H1 (cell line): Measurements from ENCODE around the gene HERC3. TPM values are rescaled to one million over a fixed set of nuclear protein-coding genes. Genes with fewer than 3 reads are reported as not detected.

Experiments
- CTCF ChIA-PET: fragments of 300-600 bp; sonication (Branson Sonifier 250); formaldehyde crosslinking; loops from one replicate; lab custom pipeline; 2021; ENCODE audit not compliant: partially characterized antibody; lab: Charles Lee
- POLR2A ChIA-PET: fragments of 300-600 bp; sonication (Branson Sonifier 250); formaldehyde crosslinking; loops from one replicate; lab custom pipeline; 2021; ENCODE audit warnings: inconsistent platforms; ENCODE audit not compliant: partially characterized antibody; lab: Charles Lee
- DNase-seq, 2 experiments: peaks; one replicate each; pipeline versions ENCODE4 v3.0.0 to v3.0.0-alpha.2; 2010 to 2022; ENCODE audit warnings: low spot score in 2 of 2, low read depth in 1 of 2, mixed read lengths in 1 of 2
- FAIRE-seq: peaks from 2 replicates; lab custom pipeline; 2011; peaks lifted over from hg19 to GRCh38; lab: Jason Lieb, UNC
- H2AFZ ChIP-seq: 2 replicates; pipeline ENCODE4 v1.8.1; 2012; ENCODE audit warnings: low read length, inconsistent platforms
- H2AK5ac ChIP-seq: 2 replicates; pipeline ENCODE4 v1.6.1; 2013; ENCODE audit warnings: low read depth, low read length
- H2BK120ac ChIP-seq: replicated peaks from 2 replicates; pipeline ENCODE3; 2013; ENCODE audit warnings: low read depth, low read length, inconsistent platforms
- H2BK12ac ChIP-seq: 2 replicates; pipeline ENCODE4 v1.6.1; 2013; ENCODE audit warnings: low read depth, low read length
- H2BK15ac ChIP-seq: 2 replicates; pipeline ENCODE4 v1.6.1; 2013; ENCODE audit warnings: low read length
- H2BK20ac ChIP-seq: 2 replicates; pipeline ENCODE4 v1.6.1; 2013; ENCODE audit warnings: low read length
- H2BK5ac ChIP-seq: 2 replicates; pipeline ENCODE4 v1.6.1; 2013; ENCODE audit warnings: low read depth, low read length
- H3K14ac ChIP-seq: 2 replicates; pipeline ENCODE4 v1.6.1; 2013; ENCODE audit warnings: inconsistent platforms; ENCODE audit not compliant: insufficient read length
- H3K18ac ChIP-seq: 2 replicates; pipeline ENCODE4 v1.6.1; 2013; ENCODE audit warnings: low read length; ENCODE audit errors: extremely low read depth
- H3K23ac ChIP-seq: 2 replicates; pipeline ENCODE4 v1.6.1; 2013; ENCODE audit warnings: inconsistent platforms; ENCODE audit not compliant: insufficient read length
- H3K23me2 ChIP-seq: 2 replicates; pipeline ENCODE4 v1.6.1; 2013; ENCODE audit warnings: low read depth, low read length
- H3K27ac ChIP-seq: 2 replicates; pipeline ENCODE4 v1.6.1; 2011; ENCODE audit warnings: low read depth, low read length, inconsistent platforms
- H3K27me3 ChIP-seq, 4 experiments: replicated peaks in 1 of 4; 1 replicate in 1 of 4; 2 replicates in 3 of 4; pipeline versions ENCODE4 v1.6.1 to v1.8.1; 2011 to 2013; ENCODE audit warnings: low read length in 3 of 4, mild to moderate bottlenecking in 3 of 4, inconsistent platforms in 2 of 4, mixed read lengths in 2 of 4, moderate library complexity in 1 of 4; ENCODE audit not compliant: control insufficient read depth in 3 of 4, insufficient read depth in 3 of 4; ENCODE audit errors: extremely low read depth in 1 of 4
- H3K36me3 ChIP-seq, 4 experiments: 2 replicates each; pipeline versions ENCODE4 v1.6.1 to v1.8.1; 2011 to 2013; ENCODE audit warnings: mild to moderate bottlenecking in 4 of 4, low read length in 3 of 4, moderate library complexity in 2 of 4, control low read depth in 1 of 4, inconsistent platforms in 1 of 4; ENCODE audit not compliant: insufficient read depth in 4 of 4, control insufficient read depth in 2 of 4
- H3K4ac ChIP-seq: replicated peaks from 2 replicates; pipeline ENCODE3; 2013; ENCODE audit warnings: low read length, low read depth, mixed read lengths, inconsistent platforms; ENCODE audit not compliant: insufficient read length
- H3K4me1 ChIP-seq, 4 experiments: replicated peaks in 1 of 4; 1 replicate in 1 of 4; 2 replicates in 3 of 4; pipeline versions ENCODE4 v1.6.1 to v1.8.1; 2011 to 2013; ENCODE audit warnings: low read length in 3 of 4, inconsistent platforms in 2 of 4, mixed read lengths in 1 of 4; ENCODE audit not compliant: insufficient read depth in 4 of 4, control insufficient read depth in 3 of 4
- H3K4me2 ChIP-seq, 2 experiments: 2 replicates each; pipeline versions ENCODE4 v1.6.1 to v1.8.1; 2011 to 2013; ENCODE audit warnings: low read depth in 2 of 2, low read length in 2 of 2, control low read depth in 1 of 2, inconsistent platforms in 1 of 2, mild to moderate bottlenecking in 1 of 2; ENCODE audit not compliant: insufficient read depth in 1 of 2
- H3K4me3 ChIP-seq, 4 experiments: fragments of 200-600, 300-600 bp in 1 of 4; sonication (generic), shearing (Covaris generic), sonication (Bioruptor Twin) in 1 of 4; 2 replicates each; pipeline versions ENCODE4 v1.5.1 to v1.8.1; 2011 to 2016; ENCODE audit warnings: low read length in 4 of 4, low read depth in 3 of 4, control low read depth in 2 of 4, inconsistent platforms in 2 of 4, mild to moderate bottlenecking in 2 of 4, mixed read lengths in 1 of 4, moderate library complexity in 1 of 4; ENCODE audit not compliant: insufficient read depth in 2 of 4; ENCODE audit errors: extremely low read depth in 1 of 4
- H3K56ac ChIP-seq: replicated peaks from 2 replicates; pipeline ENCODE3; 2013; ENCODE audit warnings: low read depth, mild to moderate bottlenecking, mixed read lengths, low read length, inconsistent platforms; ENCODE audit not compliant: insufficient read length
- H3K79me1 ChIP-seq: 2 replicates; pipeline ENCODE4 v1.6.1; 2013; ENCODE audit warnings: low read depth, low read length, control low read depth
- H3K79me2 ChIP-seq, 2 experiments: 2 replicates each; pipeline versions ENCODE4 v1.6.1 to v1.8.1; 2012 to 2013; ENCODE audit warnings: low read length in 2 of 2, mild to moderate bottlenecking in 2 of 2, inconsistent platforms in 1 of 2; ENCODE audit not compliant: insufficient read depth in 2 of 2, control insufficient read depth in 1 of 2
- H3K9ac ChIP-seq, 4 experiments: replicated peaks in 1 of 4; 1 replicate in 1 of 4; 2 replicates in 3 of 4; pipeline versions ENCODE4 v1.6.1 to v1.8.1; 2011 to 2013; ENCODE audit warnings: low read depth in 3 of 4, low read length in 3 of 4, control low read depth in 2 of 4, mild to moderate bottlenecking in 2 of 4, moderate library complexity in 2 of 4, inconsistent platforms in 1 of 4; ENCODE audit errors: extremely low read depth in 1 of 4
- H3K9me3 ChIP-seq, 2 experiments: 2 replicates each; pipeline versions ENCODE4 v1.6.1 to v1.8.1; 2012 to 2013; ENCODE audit warnings: mild to moderate bottlenecking in 2 of 2, moderate library complexity in 2 of 2, control low read depth in 1 of 2, inconsistent platforms in 1 of 2, low read depth in 1 of 2, low read length in 1 of 2, mixed read lengths in 1 of 2; ENCODE audit not compliant: insufficient read depth in 2 of 2
- H4K20me1 ChIP-seq, 2 experiments: replicated peaks in 1 of 2; 2 replicates each; pipeline versions ENCODE3 to v1.8.1; 2011 to 2013; ENCODE audit warnings: inconsistent platforms in 2 of 2, low read length in 2 of 2, mild to moderate bottlenecking in 1 of 2; ENCODE audit not compliant: insufficient read depth in 2 of 2, control insufficient read depth in 1 of 2
- H4K5ac ChIP-seq: 2 replicates; pipeline ENCODE4 v1.6.1; 2013; ENCODE audit warnings: low read length, low read depth, mixed read lengths, inconsistent platforms; ENCODE audit not compliant: insufficient read length
- H4K8ac ChIP-seq: 2 replicates; pipeline ENCODE4 v1.8.0; 2013; ENCODE audit warnings: mild to moderate bottlenecking, moderate library complexity, low read length, inconsistent platforms; ENCODE audit not compliant: insufficient read depth; ENCODE audit errors: extremely low read depth
- H4K91ac ChIP-seq: replicated peaks from 2 replicates; pipeline ENCODE3; 2013; ENCODE audit warnings: low read length, mixed read lengths, inconsistent platforms; ENCODE audit not compliant: insufficient read length
- BRCA1 ChIP-seq: IDR thresholded peaks from 2 replicates; pipeline ENCODE4 v1.6.1; 2012; ENCODE audit warnings: low read depth, low read length, improper control_type of control experiment
- CBX5 ChIP-seq: fragments of 300-800, 300-1000 bp; sonication (generic); IDR thresholded peaks from 2 replicates; pipeline ENCODE4 v1.7.1; 2016; ENCODE audit warnings: antibody characterized with exemption, low read length, low read depth
- CBX8 ChIP-seq: fragments of 300-800, 300-1000 bp; sonication (generic); IDR thresholded peaks from 2 replicates; pipeline ENCODE4 v1.7.1; 2016; ENCODE audit warnings: low read depth, low read length, borderline replicate concordance
- JUND ChIP-seq: IDR thresholded peaks from 2 replicates; pipeline ENCODE4 v1.6.1; 2011; ENCODE audit warnings: mild to moderate bottlenecking, improper control_type of control experiment, low read length
- POLR2A ChIP-seq, 2 experiments: IDR thresholded peaks; 1 replicate in 1 of 2; 2 replicates in 1 of 2; pipeline ENCODE4 v1.6.1; 2011; ENCODE audit warnings: low read depth in 2 of 2, low read length in 2 of 2, mild to moderate bottlenecking in 2 of 2; ENCODE audit errors: control extremely low read depth in 1 of 2
- RAD21 ChIP-seq, 2 experiments: IDR thresholded peaks in 1 of 2; conservative IDR thresholded peaks in 1 of 2; 2 replicates each; pipeline ENCODE4 v1.6.1; 2011; ENCODE audit warnings: low read depth in 2 of 2, low read length in 2 of 2, improper control_type of control experiment in 1 of 2, inconsistent platforms in 1 of 2, mild to moderate bottlenecking in 1 of 2, moderate library complexity in 1 of 2
- SIX5 ChIP-seq: IDR thresholded peaks from 2 replicates; pipeline ENCODE4 v1.6.1; 2011; ENCODE audit warnings: mild to moderate bottlenecking, low read depth, low read length
- TEAD4 ChIP-seq: IDR thresholded peaks from 2 replicates; pipeline ENCODE4 v1.6.1; 2012; ENCODE audit warnings: low read depth, low read length, inconsistent platforms, mixed read lengths
- WGBS, 2 experiments: shearing (Covaris generic) in 1 of 2; methylation state at CpG; one replicate each; pipeline versions ENCODE4 v1.1.6 to v1.1.7; 2013 to 2015; ENCODE audit warnings: low lambda C conversion rate in 2 of 2, mixed read lengths in 2 of 2, inconsistent platforms in 1 of 2, low coverage in 1 of 2, missing lambda C conversion rate in 1 of 2; ENCODE audit not compliant: insufficient replicate concordance in 2 of 2, insufficient coverage in 1 of 2, insufficient read length in 1 of 2; ENCODE audit errors: extremely low coverage in 1 of 2, missing lambda C conversion rate in 1 of 2; 5-methylcytosine and 5-hydroxymethylcytosine counted together
- polyA plus RNA-seq, 7 experiments: library from polyadenylated mRNA; depleted of rRNA in 3 of 7; stranded (reverse) in 5 of 7; unstranded in 2 of 7; fragments of >200 nt in 5 of 7; fragments of 200-250 nt in 2 of 7; gene quantifications; 1 replicate in 5 of 7; 2 replicates in 1 of 7; 4 replicates in 1 of 7; pipeline versions ENCODE4 v1.2.1 to v1.2.3, GENCODE V29; 2011 to 2013; ENCODE audit warnings: missing spikeins in 2 of 7, mixed read lengths in 2 of 7
- total RNA-seq: library from RNA; stranded (reverse); fragmentation: NEBNext Ultra II Directional; extraction: Animal tissue kit (Norgen Biotek cat#: 25700); gene quantifications from 2 replicates; pipeline ENCODE4 v1.2.1, GENCODE V29; 2021
- TF ChIP-seq, protein P1 (sequence below), 3 experiments: IDR thresholded peaks; 1 replicate in 2 of 3; 2 replicates in 1 of 3; pipeline versions ENCODE4 v1.5.1 to v1.6.1; 2011; ENCODE audit warnings: low read length in 3 of 3, mild to moderate bottlenecking in 3 of 3, inconsistent platforms in 2 of 3, low read depth in 1 of 3, moderate library complexity in 1 of 3; ENCODE audit not compliant: insufficient read depth in 1 of 3; ENCODE audit errors: control extremely low read depth in 1 of 3
- TF ChIP-seq, protein P2 (sequence below): IDR thresholded peaks from 2 replicates; pipeline ENCODE4 v1.6.1; 2012; ENCODE audit warnings: inconsistent platforms
- TF ChIP-seq, protein P3 (sequence below): IDR thresholded peaks from 2 replicates; pipeline ENCODE4 v1.6.1; 2011; ENCODE audit warnings: low read depth, mild to moderate bottlenecking, low read length; ENCODE audit not compliant: insufficient read depth

The HERC3 gene
- total and polyA plus RNA-seq, 2 of the 8 experiments (the other 6 are each of a cell fraction or from before 2014, with no cell fraction given) = 1.4 to 5.7 TPM

DNA sequence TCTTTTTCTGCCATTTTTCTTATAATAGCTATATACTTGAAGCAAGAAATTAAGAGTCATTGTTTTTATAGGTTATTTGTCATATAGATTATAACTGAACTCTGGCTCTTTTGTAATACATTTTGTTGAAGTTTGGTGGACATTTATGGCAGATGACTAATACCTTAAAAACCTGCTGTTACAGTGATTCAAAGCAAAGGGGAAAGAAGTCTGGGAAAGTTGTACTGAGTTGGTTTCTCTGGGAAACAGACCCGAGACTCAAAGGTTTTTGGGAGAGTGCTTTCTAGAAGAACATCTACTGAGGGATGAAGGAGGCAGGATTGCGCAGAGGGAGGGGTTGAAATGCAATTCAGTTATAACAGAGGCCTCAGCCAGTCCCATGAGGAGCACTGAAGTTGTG is 69.5 kb downstream of the HERC3 start:
- Histone ChIP-seq H3K14ac (no peak overlapping the region), H3K27me3 (no peaks in the 10 kb centered on the region), H3K18ac (no peak overlapping the region), H2BK20ac (no peak overlapping the region), H4K20me1 (no peaks in the 10 kb centered on the region), H2BK15ac (no peak overlapping the region), H2BK12ac (no peak overlapping the region), H3K9me3 (no peaks in the 10 kb centered on the region), H3K23me2 (no peaks in the 10 kb centered on the region), H2AFZ (no peak overlapping the region), H4K91ac (no peak overlapping the region), H3K4me2 (no peak overlapping the region), H3K23ac (no peak overlapping the region), H4K8ac (0 out of 2 replicates have a peak overlapping the region, but pooled peaks have one; percentile 0), H3K4ac (no peak overlapping the region), H2BK120ac (no peak overlapping the region), H4K5ac (no peak overlapping the region), H3K36me3 (no peaks in the 10 kb centered on the region), H3K4me3 (no peak overlapping the region), H3K27ac (no peak overlapping the region), H3K79me2 (no peaks in the 10 kb centered on the region), H2BK5ac (no peak overlapping the region), H3K4me1 (no peaks in the 10 kb centered on the region; a peak in 1 of 7 replicates), H3K9ac (no peak overlapping the region), H2AK5ac (no peak overlapping the region), H3K79me1 (no peaks in the 10 kb centered on the region), H3K56ac (no peak overlapping the region)
- POLR2A ChIA-PET = no interaction called here
- WGBS, 2 experiments = 92% methylated on average over 2 of the region's 2 CpGs; no CpG with 5 or more reads in 1 of the 2 experiments
- CTCF ChIA-PET = interaction anchor here (0.7 to 4.3 kb wide), 8 partner anchors 10 to 365 kb away, joined by 3 to 29 read pairs (median 3); no protein-coding TSS in a partner anchor
- no peak for FAIRE-seq
- no peak for DNase-seq
- TF ChIP-seq, protein P1, sequence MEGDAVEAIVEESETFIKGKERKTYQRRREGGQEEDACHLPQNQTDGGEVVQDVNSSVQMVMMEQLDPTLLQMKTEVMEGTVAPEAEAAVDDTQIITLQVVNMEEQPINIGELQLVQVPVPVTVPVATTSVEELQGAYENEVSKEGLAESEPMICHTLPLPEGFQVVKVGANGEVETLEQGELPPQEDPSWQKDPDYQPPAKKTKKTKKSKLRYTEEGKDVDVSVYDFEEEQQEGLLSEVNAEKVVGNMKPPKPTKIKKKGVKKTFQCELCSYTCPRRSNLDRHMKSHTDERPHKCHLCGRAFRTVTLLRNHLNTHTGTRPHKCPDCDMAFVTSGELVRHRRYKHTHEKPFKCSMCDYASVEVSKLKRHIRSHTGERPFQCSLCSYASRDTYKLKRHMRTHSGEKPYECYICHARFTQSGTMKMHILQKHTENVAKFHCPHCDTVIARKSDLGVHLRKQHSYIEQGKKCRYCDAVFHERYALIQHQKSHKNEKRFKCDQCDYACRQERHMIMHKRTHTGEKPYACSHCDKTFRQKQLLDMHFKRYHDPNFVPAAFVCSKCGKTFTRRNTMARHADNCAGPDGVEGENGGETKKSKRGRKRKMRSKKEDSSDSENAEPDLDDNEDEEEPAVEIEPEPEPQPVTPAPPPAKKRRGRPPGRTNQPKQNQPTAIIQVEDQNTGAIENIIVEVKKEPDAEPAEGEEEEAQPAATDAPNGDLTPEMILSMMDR (IDR thresholded peaks at IDR 0.05; ENCODE audit: control extremely low read depth in 1 of 3, insufficient read depth in 1 of 3, low read depth in 1 of 3, low read length in 3 of 3) = no peak
- TF ChIP-seq SIX5 (no peak), CBX8 (no peak), POLR2A (IDR thresholded peaks at IDR 0.05; ENCODE audit: control extremely low read depth in 1 of 2, low read depth in 2 of 2, low read length in 2 of 2) (no peak), BRCA1 (no peak), TEAD4 (no peak), JUND (no peak), CBX5 (no peak), RAD21 (IDR thresholded peaks at IDR 0.05 in 1 of 2, conservative IDR thresholded peaks at IDR 0.05 in 1 of 2; ENCODE audit: low read depth in 2 of 2, low read length in 2 of 2) (no peak)
- TF ChIP-seq, protein P2, sequence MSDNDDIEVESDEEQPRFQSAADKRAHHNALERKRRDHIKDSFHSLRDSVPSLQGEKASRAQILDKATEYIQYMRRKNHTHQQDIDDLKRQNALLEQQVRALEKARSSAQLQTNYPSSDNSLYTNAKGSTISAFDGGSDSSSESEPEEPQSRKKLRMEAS = no peak
- TF ChIP-seq, protein P3, sequence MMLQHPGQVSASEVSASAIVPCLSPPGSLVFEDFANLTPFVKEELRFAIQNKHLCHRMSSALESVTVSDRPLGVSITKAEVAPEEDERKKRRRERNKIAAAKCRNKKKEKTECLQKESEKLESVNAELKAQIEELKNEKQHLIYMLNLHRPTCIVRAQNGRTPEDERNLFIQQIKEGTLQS = no peak
